Karpas-422 (cell line): ENCODE data around the gene ARRDC1. TPM values are rescaled to one million over a fixed set of nuclear protein-coding genes. Genes with fewer than 3 reads are reported as not detected.

ENCODE experiments used
- DNase-seq: peaks from one replicate; pipeline ENCODE4 v3.0.0-alpha.2; 2015
- H2AFZ ChIP-seq: fragments of 200-600 bp; sonication (generic); 2 replicates; pipeline ENCODE4 v1.6.1; 2014; ENCODE audit warnings: antibody characterized with exemption, low read length, mixed read lengths
- H3K27ac ChIP-seq: fragments of 200-600 bp; sonication (generic); 2 replicates; pipeline ENCODE4 v1.5.1; 2014; ENCODE audit warnings: mild to moderate bottlenecking, low read length, moderate library complexity
- H3K27me3 ChIP-seq: fragments of 200-600 bp; sonication (generic); 2 replicates; pipeline ENCODE4 v1.6.1; 2014; ENCODE audit warnings: low read length, mixed read lengths
- H3K36me3 ChIP-seq: fragments of 200-600 bp; sonication (generic); 2 replicates; pipeline ENCODE4 v1.6.1; 2014; ENCODE audit warnings: low read length, mixed read lengths; ENCODE audit not compliant: insufficient read depth
- H3K4me1 ChIP-seq: fragments of 200-600 bp; sonication (generic); 2 replicates; pipeline ENCODE4 v1.6.1; 2014; ENCODE audit warnings: mild to moderate bottlenecking, low read length, mixed read lengths
- H3K4me2 ChIP-seq: fragments of 200-600 bp; sonication (generic); 2 replicates; pipeline ENCODE4 v1.6.1; 2014; ENCODE audit warnings: low read length, low read depth, mild to moderate bottlenecking; ENCODE audit not compliant: poor library complexity, severe bottlenecking
- H3K4me3 ChIP-seq: fragments of 200-600 bp; sonication (generic); 2 replicates; pipeline ENCODE4 v1.5.1; 2014; ENCODE audit warnings: mild to moderate bottlenecking, antibody characterized with exemption, low read length, mixed read lengths
- H3K79me2 ChIP-seq: fragments of 200-600 bp; sonication (generic); 2 replicates; pipeline ENCODE4 v1.6.1; 2014; ENCODE audit warnings: mild to moderate bottlenecking, low read length, mixed read lengths
- H3K9ac ChIP-seq: fragments of 200-600 bp; sonication (generic); 2 replicates; pipeline ENCODE4 v1.6.0; 2014; ENCODE audit warnings: low read length
- H3K9me2 ChIP-seq: fragments of 200-600 bp; sonication (generic), shearing (Covaris generic); replicated peaks from 2 replicates; pipeline ENCODE4 v1.6.0; 2014; ENCODE audit warnings: mild to moderate bottlenecking, low read length, moderate library complexity; ENCODE audit not compliant: insufficient read depth
- H3K9me3 ChIP-seq: fragments of 300-700, 200-600 bp; sonication (generic); 2 replicates; pipeline ENCODE4 v1.6.1; 2014; ENCODE audit warnings: low read length, mixed read lengths
- H4K20me1 ChIP-seq: fragments of 200-600 bp; sonication (generic); 2 replicates; pipeline ENCODE4 v1.6.1; 2014; ENCODE audit warnings: mild to moderate bottlenecking, antibody characterized with exemption, low read length, low read depth; ENCODE audit not compliant: insufficient read depth
- total RNA-seq: library from RNA; depleted of rRNA; stranded (reverse); fragments of >200 nt; shearing (Covaris generic); gene quantifications from 2 replicates; pipeline ENCODE4 v1.2.3, GENCODE V29; 2014; ENCODE audit warnings: low replicate concordance

The ARRDC1 gene
- total RNA-seq, 1 experiment from 2014 or later, result 36.0 TPM

DNA sequence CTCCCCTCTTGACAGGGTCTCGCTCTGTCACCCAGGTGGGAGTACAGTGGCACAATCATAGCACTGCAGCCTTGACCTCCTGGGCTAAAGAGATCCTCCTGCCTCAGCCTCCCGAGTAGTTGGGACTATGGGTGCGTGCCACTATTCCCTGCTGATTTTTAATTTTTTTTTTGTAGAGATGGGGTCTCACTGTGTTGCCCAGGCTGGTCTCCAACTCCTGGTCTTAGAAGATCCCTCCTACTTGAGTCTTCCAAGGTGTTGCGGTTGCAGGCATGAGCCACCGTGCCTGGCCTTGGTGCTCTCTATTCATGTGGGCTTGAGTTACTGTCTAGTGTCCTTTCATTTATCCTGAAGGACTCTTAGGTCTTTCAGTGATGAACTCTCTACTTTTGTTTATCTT, 37.4 kb downstream of the ARRDC1 start:
- Histone ChIP-seq H3K9me3 (no peaks in the 10 kb centered on the region), H4K20me1 (0 out of 2 replicates have a peak, but pooled peaks cover 4% of the 10 kb centered on the region), H3K4me3 (no peak overlapping the region), H3K4me2 (no peak overlapping the region), H2AFZ (no peak overlapping the region), H3K9me2 (no peaks in the 10 kb centered on the region), H3K4me1 (peaks cover 17% of the 10 kb centered on the region), H3K79me2 (peaks cover 97% of the 10 kb centered on the region), H3K27me3 (no peaks in the 10 kb centered on the region), H3K36me3 (peaks cover 3% of the 10 kb centered on the region; the same call in 1 of the 2 replicates), H3K9ac (no peak overlapping the region), H3K27ac (no peak overlapping the region)
- no peak for DNase-seq

DNA sequence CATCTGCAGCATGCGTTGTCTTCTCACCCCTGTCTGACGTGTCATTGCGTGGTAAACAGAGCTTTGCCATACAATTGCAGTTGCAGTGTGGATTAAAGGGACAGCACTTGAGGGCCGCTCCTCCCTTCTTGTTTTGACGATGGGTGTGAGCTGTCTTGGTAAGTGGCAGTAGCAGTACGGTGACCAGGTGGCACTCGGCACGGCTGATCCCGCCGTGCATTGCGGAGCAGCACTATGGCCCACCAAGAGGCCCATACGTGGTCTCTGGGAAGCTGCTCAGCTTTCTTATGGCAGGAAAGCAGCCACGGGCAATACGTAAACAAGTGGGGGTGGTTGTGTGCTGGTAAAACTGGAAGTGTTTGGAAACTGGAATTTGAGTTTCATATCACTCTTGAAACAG, 38.4 kb downstream of the ARRDC1 start:
- H2AFZ ChIP-seq, result no peak overlapping the region
- H3K9ac ChIP-seq, result no peak overlapping the region
- no peak overlapping the region for H3K4me2 ChIP-seq
- no peak for DNase-seq
- peaks cover 8% of the 10 kb centered on the region for H3K36me3 ChIP-seq
- peaks cover 97% of the 10 kb centered on the region for H3K79me2 ChIP-seq
- H3K9me3 ChIP-seq, result no peaks in the 10 kb centered on the region
- H3K4me3 ChIP-seq, result no peak overlapping the region
- H3K27ac ChIP-seq, result no peak overlapping the region
- H3K4me1 ChIP-seq, result peaks cover 8% of the 10 kb centered on the region
- 0 out of 2 replicates have a peak, but pooled peaks cover 4% of the 10 kb centered on the region for H4K20me1 ChIP-seq
- no peaks in the 10 kb centered on the region for H3K9me2 ChIP-seq
- H3K27me3 ChIP-seq, result no peaks in the 10 kb centered on the region

DNA sequence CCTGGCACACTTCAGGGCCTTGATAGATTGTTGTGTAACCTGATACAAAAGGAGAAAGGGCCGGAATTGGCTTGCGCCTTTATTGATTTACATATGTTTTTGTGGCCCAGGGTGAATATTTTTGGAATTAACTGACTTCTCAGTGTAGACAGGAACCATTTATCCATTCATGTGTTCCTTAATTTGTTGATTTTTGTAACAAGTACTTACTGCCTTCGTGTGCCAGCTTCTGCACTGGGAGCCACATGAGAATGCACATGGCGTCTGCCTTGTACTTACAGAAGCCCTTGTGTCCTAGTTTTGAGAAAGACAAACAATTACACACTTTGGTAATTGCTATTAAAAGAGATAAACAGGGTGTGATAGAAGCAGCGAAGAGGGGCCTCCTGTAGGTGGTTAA, 39.7 kb downstream of the ARRDC1 start:
- DNase-seq, result no peak
- H3K9me3 ChIP-seq, result no peaks in the 10 kb centered on the region
- H3K27me3 ChIP-seq, result no peaks in the 10 kb centered on the region
- H3K4me2 ChIP-seq, result no peak overlapping the region
- no peak overlapping the region for H2AFZ ChIP-seq
- H3K79me2 ChIP-seq, result peaks cover 97% of the 10 kb centered on the region
- 0 out of 2 replicates have a peak, but pooled peaks cover 4% of the 10 kb centered on the region for H4K20me1 ChIP-seq
- H3K4me1 ChIP-seq, result peaks cover 10% of the 10 kb centered on the region
- peaks cover 12% of the 10 kb centered on the region for H3K36me3 ChIP-seq
- no peak overlapping the region for H3K4me3 ChIP-seq
- no peak overlapping the region for H3K27ac ChIP-seq
- H3K9ac ChIP-seq, result no peak overlapping the region
- no peaks in the 10 kb centered on the region for H3K9me2 ChIP-seq

DNA sequence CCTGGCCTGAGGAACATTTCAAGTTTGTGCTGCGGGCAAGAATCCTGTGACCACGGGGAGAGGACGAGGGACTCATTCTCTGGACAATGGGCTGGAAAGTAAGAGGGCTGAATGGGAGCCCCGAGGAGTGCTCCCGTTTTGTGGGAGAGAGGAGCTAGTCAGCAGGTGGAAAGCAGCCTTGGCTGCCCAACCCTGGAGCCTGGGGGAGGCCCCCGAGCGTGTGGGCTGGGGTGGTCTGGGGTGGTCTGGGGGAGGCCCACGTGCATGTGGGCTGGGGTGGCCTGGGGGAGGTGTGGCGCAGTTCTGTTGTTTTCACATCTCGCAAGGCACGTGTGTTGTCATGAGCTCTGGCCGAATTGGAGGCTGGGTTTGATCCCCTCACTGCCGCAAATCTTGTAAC, 40.9 kb downstream of the ARRDC1 start:
- H3K27me3 ChIP-seq, result no peaks in the 10 kb centered on the region
- H3K9me2 ChIP-seq, result no peaks in the 10 kb centered on the region
- H2AFZ ChIP-seq, result no peak overlapping the region
- H3K4me2 ChIP-seq, result no peak overlapping the region
- peaks cover 21% of the 10 kb centered on the region for H3K4me1 ChIP-seq
- H3K4me3 ChIP-seq, result no peak overlapping the region
- DNase-seq, result no peak
- no peak overlapping the region for H3K9ac ChIP-seq
- H3K79me2 ChIP-seq, result peaks cover 97% of the 10 kb centered on the region
- peaks cover 16% of the 10 kb centered on the region for H3K36me3 ChIP-seq
- no peaks in the 10 kb centered on the region for H3K9me3 ChIP-seq
- H3K27ac ChIP-seq, result no peak overlapping the region
- 0 out of 2 replicates have a peak, but pooled peaks cover 4% of the 10 kb centered on the region for H4K20me1 ChIP-seq

DNA sequence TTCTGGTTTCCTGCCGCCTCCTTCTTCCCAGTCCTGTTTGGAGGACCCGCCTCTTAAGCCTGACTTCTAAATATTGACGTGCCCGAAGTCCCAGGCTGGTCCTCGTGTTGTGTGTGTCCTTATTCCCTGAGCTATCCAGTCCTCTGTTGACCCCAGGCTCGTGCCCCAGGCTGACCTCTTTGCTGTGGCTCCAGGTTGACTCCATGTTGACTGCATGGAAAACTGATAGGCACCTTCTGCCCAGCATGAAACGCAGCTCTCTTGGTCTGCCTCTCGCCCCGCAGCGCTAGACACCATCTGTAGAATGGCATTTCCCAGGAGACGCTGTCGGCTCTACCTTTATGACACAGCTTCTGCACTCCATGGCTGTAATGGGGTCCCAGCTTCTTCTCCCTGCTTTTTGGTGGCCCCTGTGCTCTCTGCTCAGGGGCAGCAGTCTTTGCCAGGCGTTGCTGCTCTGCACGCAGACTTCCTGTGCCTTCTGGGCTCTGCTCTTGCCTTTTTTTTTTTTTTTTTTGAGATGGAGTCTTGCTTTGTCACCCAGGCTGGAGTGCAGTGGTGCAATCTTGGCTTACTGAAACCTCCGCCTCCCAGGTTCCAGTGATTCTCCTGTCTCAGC, 41.7 kb downstream of the ARRDC1 start:
- no peaks in the 10 kb centered on the region for H3K27me3 ChIP-seq
- no peak overlapping the region for H2AFZ ChIP-seq
- H4K20me1 ChIP-seq, result 0 out of 2 replicates have a peak, but pooled peaks cover 4% of the 10 kb centered on the region
- DNase-seq, result no peak
- no peaks in the 10 kb centered on the region for H3K9me2 ChIP-seq
- no peak overlapping the region for H3K4me3 ChIP-seq
- no peak overlapping the region for H3K4me2 ChIP-seq
- H3K36me3 ChIP-seq, result peaks cover 16% of the 10 kb centered on the region
- H3K9me3 ChIP-seq, result no peaks in the 10 kb centered on the region
- peaks cover 97% of the 10 kb centered on the region for H3K79me2 ChIP-seq
- no peak overlapping the region for H3K27ac ChIP-seq
- peaks cover 21% of the 10 kb centered on the region for H3K4me1 ChIP-seq
- no peak overlapping the region for H3K9ac ChIP-seq

DNA sequence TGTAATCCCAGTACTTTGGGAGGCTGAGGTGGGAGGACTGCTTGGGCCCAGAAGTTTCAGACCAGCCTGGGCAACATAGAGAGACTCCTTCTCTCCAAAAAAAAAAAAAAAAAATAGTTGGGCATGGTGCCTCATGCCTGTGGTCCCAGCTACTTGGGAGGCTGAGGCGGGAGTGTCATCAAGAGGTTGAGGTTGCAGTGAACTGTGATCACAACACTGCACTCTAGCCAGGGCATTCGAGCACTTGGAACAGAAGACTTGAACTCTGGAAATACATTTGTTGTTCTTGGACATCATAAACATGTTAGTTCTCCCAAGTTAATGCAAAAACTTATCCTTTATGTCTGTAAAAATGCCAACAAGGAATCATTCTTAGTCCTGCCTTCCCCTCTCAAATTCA, 42.9 kb downstream of the ARRDC1 start:
- Histone ChIP-seq H3K27ac (no peak overlapping the region), H3K4me2 (no peak overlapping the region), H3K9ac (no peak overlapping the region), H3K9me2 (no peaks in the 10 kb centered on the region), H3K27me3 (no peaks in the 10 kb centered on the region), H4K20me1 (0 out of 2 replicates have a peak, but pooled peaks cover 4% of the 10 kb centered on the region), H3K4me3 (no peak overlapping the region), H2AFZ (no peak overlapping the region), H3K9me3 (no peaks in the 10 kb centered on the region), H3K4me1 (peaks cover 21% of the 10 kb centered on the region), H3K79me2 (peaks cover 97% of the 10 kb centered on the region), H3K36me3 (peaks cover 16% of the 10 kb centered on the region)
- DNase-seq, result no peak

DNA sequence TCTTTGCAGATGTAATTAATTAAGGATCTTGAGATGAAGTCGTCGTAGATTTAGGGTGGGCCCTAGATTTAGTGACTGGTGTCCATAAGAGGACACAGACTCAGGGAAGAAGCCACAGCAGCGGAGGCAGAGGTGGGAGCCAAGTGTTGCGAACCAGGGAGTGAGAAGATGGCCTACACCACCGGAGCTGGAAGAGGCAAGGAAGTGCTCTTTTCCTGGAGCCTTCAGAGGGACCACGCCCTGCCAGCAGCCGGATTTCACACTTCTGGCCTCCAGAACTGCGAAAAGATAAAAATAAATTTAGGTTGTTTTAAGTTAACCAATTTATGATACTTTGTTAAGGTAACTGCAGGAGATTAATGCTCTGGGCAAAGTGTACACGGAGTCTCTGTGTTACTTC, 44.1 kb downstream of the ARRDC1 start:
- Histone ChIP-seq H3K4me3 (no peak overlapping the region), H4K20me1 (0 out of 2 replicates have a peak, but pooled peaks cover 4% of the 10 kb centered on the region), H3K9me3 (no peaks in the 10 kb centered on the region), H3K4me1 (peaks cover 21% of the 10 kb centered on the region), H3K9me2 (no peaks in the 10 kb centered on the region), H2AFZ (no peak overlapping the region), H3K27ac (peak overlapping the region; percentile 63), H3K36me3 (peaks cover 16% of the 10 kb centered on the region), H3K27me3 (no peaks in the 10 kb centered on the region), H3K9ac (no peak overlapping the region), H3K4me2 (no peak overlapping the region), H3K79me2 (peaks cover 97% of the 10 kb centered on the region)
- no peak for DNase-seq

DNA sequence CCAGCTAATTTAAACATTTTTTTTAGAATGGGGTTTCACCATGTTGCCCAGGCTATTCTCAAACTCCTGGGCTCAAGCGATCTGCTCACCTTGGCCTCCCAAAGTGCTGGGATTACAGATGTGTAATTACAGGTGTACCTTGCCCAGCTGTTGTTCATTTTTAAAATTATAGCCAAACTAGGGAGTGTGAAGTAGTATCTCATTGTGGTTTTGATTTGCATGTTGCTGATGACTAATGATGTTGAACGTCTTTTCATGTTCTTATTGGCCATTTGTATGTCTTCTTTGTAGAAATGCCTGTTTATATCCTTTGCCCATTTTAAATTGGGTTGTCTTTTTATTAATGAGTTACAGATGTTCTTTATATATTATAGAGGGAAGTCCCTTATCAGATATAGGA, 44.8 kb downstream of the ARRDC1 start:
- peak overlapping the region; percentile 40 for H3K4me2 ChIP-seq
- H3K79me2 ChIP-seq, result peaks cover 99% of the 10 kb centered on the region
- 0 out of 2 replicates have a peak, but pooled peaks cover 4% of the 10 kb centered on the region for H4K20me1 ChIP-seq
- H3K9me3 ChIP-seq, result no peaks in the 10 kb centered on the region
- peak overlapping the region; percentile 63 for H3K27ac ChIP-seq
- H3K4me1 ChIP-seq, result peaks cover 21% of the 10 kb centered on the region
- H3K9ac ChIP-seq, result no peak overlapping the region
- H3K9me2 ChIP-seq, result no peaks in the 10 kb centered on the region
- H3K27me3 ChIP-seq, result no peaks in the 10 kb centered on the region
- DNase-seq, result peak; percentile 73
- no peak overlapping the region for H2AFZ ChIP-seq
- H3K36me3 ChIP-seq, result peaks cover 16% of the 10 kb centered on the region
- H3K4me3 ChIP-seq, result no peak overlapping the region
